Hematopoietic multipotent progenitor cell treated with erythropoietin and hydrocortisone succinate and interleukin-3 and kit ligand, for 15 days (in vitro differentiated cells): ENCODE results near the gene ABCC8.
"Not testable (repeated sequence)": the region's sequence is repeated elsewhere in the genome, so short reads cannot be mapped to it uniquely, and the experiment has no call there.

Source experiments
- DNase-seq: peaks from one replicate; pipeline ENCODE4 v3.0.0-alpha.2; 2015; ENCODE audit warnings: low spot score

Gene ABCC8

GRCh38 chr11:17428925-17429324 is 47.7 kb downstream of the ABCC8 start:
- DNase-seq = no peak

GRCh38 chr11:17428261-17428660 is 48.4 kb downstream of the ABCC8 start:
- no peak for DNase-seq

GRCh38 chr11:17426233-17426632 is 50.4 kb downstream of the ABCC8 start:
- not testable (repeated sequence) for DNase-seq

- no peak for DNase-seq
Measured at GRCh38 chr11:17423533-17424310, 52.9 kb downstream of the ABCC8 start.

GRCh38 chr11:17421781-17422180 is 54.9 kb downstream of the ABCC8 start:
- no peak for DNase-seq

- DNase-seq = no peak
Measured at GRCh38 chr11:17418444-17419081, 58.1 kb downstream of the ABCC8 start.

GRCh38 chr11:17416492-17416891 is 60.2 kb downstream of the ABCC8 start:
- no peak for DNase-seq

- no peak for DNase-seq
Measured at GRCh38 chr11:17415523-17416104, 61.0 kb downstream of the ABCC8 start.

- no peak for DNase-seq
Measured at GRCh38 chr11:17414992-17415391, 61.7 kb downstream of the ABCC8 start.

GRCh38 chr11:17414317-17414737 is 62.3 kb downstream of the ABCC8 start:
- no peak for DNase-seq

- DNase-seq = no peak
Measured at GRCh38 chr11:17413414-17414316, 63.0 kb downstream of the ABCC8 start.

GRCh38 chr11:17412488-17413180 is 64.0 kb downstream of the ABCC8 start:
- DNase-seq = no peak

- DNase-seq = no peak
Measured at GRCh38 chr11:17411418-17411817, 65.2 kb downstream of the ABCC8 start.

GRCh38 chr11:17410606-17411379 is 65.9 kb downstream of the ABCC8 start:
- no peak for DNase-seq

- DNase-seq = no peak
Measured at GRCh38 chr11:17408641-17409040, 68.0 kb downstream of the ABCC8 start.

- no peak for DNase-seq
Measured at GRCh38 chr11:17408026-17408425, 68.6 kb downstream of the ABCC8 start.

GRCh38 chr11:17407575-17407974 is 69.1 kb downstream of the ABCC8 start:
- no peak for DNase-seq

- DNase-seq = no peak
Measured at GRCh38 chr11:17406818-17407149, 69.9 kb downstream of the ABCC8 start.

- no peak for DNase-seq
Measured at GRCh38 chr11:17406082-17406817, 70.4 kb downstream of the ABCC8 start.
